PC-3 (cell line): ENCODE measurements around the gene CELA1.

ENCODE experiments used
- EZH2 ChIP-seq: fragments of 300-600 bp; sonication (generic); IDR thresholded peaks from one replicate; pipeline ENCODE4 v1.6.1; 2017; ENCODE audit warnings: antibody characterized with exemption, mild to moderate bottlenecking, low read length; ENCODE audit not compliant: unreplicated experiment
- TF ChIP-seq, protein P1 (sequence below): fragments of 300-600 bp; sonication (generic); conservative IDR thresholded peaks from 2 replicates; pipeline ENCODE4 v1.5.1; 2017; ENCODE audit warnings: antibody characterized with exemption, low read depth, mild to moderate bottlenecking, low read length

DNA sequence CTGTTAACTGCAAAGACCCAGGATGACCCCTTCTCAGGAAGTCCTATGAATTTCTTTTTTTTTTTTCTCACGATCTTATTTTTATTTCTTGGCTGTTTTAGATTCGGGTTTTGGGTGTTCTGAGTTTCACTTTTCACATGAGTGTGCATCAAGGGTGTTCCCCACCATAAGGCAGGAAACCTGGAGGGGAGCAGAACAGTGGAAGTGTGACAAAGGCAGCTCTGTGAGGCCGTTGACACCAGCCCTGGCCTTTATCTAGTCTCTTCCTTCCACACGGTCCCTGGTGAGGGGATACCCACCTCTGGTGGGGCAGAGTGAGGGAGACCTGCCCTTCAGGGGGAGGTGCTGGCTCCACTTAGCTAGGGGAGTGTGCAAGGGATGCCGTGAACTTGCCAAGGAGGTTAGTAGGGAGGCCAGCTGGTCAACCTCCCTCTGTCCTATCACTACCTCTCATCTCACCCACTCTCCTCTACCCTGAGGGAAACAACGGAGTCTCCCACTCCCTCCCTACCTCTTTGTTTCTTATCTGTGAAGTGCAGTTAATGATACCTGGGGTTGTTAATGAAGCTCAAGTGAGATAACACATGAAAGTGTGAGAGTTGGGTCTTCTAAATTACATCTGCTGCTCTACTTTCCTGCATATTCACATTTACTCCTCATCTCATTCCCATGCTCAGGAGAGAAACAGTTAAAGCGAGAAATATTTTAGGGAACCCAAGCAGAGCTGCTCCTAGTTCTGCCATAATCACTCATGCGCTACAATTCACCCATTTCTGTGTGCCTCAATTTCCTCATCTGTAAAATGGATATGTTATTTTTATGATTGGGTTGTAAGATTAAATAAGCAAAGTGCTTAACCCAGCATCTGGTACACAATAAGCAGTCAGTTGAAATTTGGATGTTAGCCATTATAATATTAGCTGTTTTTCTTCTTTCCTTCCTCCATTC, 49.1 kb upstream of the CELA1 start:
- TF ChIP-seq, protein P1, sequence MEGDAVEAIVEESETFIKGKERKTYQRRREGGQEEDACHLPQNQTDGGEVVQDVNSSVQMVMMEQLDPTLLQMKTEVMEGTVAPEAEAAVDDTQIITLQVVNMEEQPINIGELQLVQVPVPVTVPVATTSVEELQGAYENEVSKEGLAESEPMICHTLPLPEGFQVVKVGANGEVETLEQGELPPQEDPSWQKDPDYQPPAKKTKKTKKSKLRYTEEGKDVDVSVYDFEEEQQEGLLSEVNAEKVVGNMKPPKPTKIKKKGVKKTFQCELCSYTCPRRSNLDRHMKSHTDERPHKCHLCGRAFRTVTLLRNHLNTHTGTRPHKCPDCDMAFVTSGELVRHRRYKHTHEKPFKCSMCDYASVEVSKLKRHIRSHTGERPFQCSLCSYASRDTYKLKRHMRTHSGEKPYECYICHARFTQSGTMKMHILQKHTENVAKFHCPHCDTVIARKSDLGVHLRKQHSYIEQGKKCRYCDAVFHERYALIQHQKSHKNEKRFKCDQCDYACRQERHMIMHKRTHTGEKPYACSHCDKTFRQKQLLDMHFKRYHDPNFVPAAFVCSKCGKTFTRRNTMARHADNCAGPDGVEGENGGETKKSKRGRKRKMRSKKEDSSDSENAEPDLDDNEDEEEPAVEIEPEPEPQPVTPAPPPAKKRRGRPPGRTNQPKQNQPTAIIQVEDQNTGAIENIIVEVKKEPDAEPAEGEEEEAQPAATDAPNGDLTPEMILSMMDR: no peak
- no peak for TF ChIP-seq EZH2
